ENCODE measurements around the gene AMBRA1. TPM values are rescaled to one million over a fixed set of nuclear protein-coding genes. Genes with fewer than 3 reads are reported as not detected.
A peak's percentile ranks its signal among the peaks of the same experiment; 100 is the strongest.

AMBRA1 gene, protein sequence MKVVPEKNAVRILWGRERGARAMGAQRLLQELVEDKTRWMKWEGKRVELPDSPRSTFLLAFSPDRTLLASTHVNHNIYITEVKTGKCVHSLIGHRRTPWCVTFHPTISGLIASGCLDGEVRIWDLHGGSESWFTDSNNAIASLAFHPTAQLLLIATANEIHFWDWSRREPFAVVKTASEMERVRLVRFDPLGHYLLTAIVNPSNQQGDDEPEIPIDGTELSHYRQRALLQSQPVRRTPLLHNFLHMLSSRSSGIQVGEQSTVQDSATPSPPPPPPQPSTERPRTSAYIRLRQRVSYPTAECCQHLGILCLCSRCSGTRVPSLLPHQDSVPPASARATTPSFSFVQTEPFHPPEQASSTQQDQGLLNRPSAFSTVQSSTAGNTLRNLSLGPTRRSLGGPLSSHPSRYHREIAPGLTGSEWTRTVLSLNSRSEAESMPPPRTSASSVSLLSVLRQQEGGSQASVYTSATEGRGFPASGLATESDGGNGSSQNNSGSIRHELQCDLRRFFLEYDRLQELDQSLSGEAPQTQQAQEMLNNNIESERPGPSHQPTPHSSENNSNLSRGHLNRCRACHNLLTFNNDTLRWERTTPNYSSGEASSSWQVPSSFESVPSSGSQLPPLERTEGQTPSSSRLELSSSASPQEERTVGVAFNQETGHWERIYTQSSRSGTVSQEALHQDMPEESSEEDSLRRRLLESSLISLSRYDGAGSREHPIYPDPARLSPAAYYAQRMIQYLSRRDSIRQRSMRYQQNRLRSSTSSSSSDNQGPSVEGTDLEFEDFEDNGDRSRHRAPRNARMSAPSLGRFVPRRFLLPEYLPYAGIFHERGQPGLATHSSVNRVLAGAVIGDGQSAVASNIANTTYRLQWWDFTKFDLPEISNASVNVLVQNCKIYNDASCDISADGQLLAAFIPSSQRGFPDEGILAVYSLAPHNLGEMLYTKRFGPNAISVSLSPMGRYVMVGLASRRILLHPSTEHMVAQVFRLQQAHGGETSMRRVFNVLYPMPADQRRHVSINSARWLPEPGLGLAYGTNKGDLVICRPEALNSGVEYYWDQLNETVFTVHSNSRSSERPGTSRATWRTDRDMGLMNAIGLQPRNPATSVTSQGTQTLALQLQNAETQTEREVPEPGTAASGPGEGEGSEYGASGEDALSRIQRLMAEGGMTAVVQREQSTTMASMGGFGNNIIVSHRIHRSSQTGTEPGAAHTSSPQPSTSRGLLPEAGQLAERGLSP (N-terminal part only)
- 10 to 100 TPM; 24.6 to 27.7 (median 24.8) TPM for polyA plus RNA-seq (ENCODE audit: insufficient read length in 3 of 3)
- long read RNA-seq, donor 1, partial matches to known transcripts = 0 of 1 reads
- long read RNA-seq, donor 1, other reads (novel, unspliced or antisense) = 0 of 1 reads
- long read RNA-seq, donor 2, partial matches to known transcripts = 0 of 1 reads
- long read RNA-seq, donor 2, other reads (novel, unspliced or antisense) = 0 of 1 reads
- long read RNA-seq, donor 3, partial matches to known transcripts = 0 of 3 reads
- long read RNA-seq, donor 3, other reads (novel, unspliced or antisense) = 0 of 3 reads
- long read RNA-seq, donor 4, partial matches to known transcripts = 0 of 1 reads
- long read RNA-seq, donor 4, other reads (novel, unspliced or antisense) = 0 of 1 reads
- long read RNA-seq, donor 5 = 0 reads
- long read RNA-seq, donor 6 = 0 reads
- long read RNA-seq, donor 7, partial matches to known transcripts = 7 of 8 reads
- long read RNA-seq, donor 7, other reads (novel, unspliced or antisense) = 0 of 8 reads
- long read RNA-seq, donor 8, partial matches to known transcripts = 7 of 7 reads
- long read RNA-seq, donor 8, other reads (novel, unspliced or antisense) = 0 of 7 reads
- long read RNA-seq, donor 9 = 0 reads
- long read RNA-seq, donor 10, partial matches to known transcripts = 5 of 6 reads
- long read RNA-seq, donor 10, other reads (novel, unspliced or antisense) = 0 of 6 reads
- long read RNA-seq, donor 11, partial matches to known transcripts = 0 of 4 reads
- long read RNA-seq, donor 11, other reads (novel, unspliced or antisense) = 0 of 4 reads
- long read RNA-seq, donor 12, full-length matches to known transcripts = 1 of 1 reads
- long read RNA-seq, donor 12, partial matches to known transcripts = 0 of 1 reads
- long read RNA-seq, donor 12, other reads (novel, unspliced or antisense) = 0 of 1 reads
- long read RNA-seq, donor 13 = 0 reads
- long read RNA-seq, donor 14, partial matches to known transcripts = 0 of 3 reads
- long read RNA-seq, donor 14, other reads (novel, unspliced or antisense) = 0 of 3 reads
- long read RNA-seq, donor 15, partial matches to known transcripts = 0 of 1 reads
- long read RNA-seq, donor 15, other reads (novel, unspliced or antisense) = 0 of 1 reads
- long read RNA-seq, donor 16, full-length matches to known transcripts = 5 of 27 reads
- long read RNA-seq, donor 16, partial matches to known transcripts = 22 of 27 reads
- long read RNA-seq, donor 16, other reads (novel, unspliced or antisense) = 0 of 27 reads

DNA sequence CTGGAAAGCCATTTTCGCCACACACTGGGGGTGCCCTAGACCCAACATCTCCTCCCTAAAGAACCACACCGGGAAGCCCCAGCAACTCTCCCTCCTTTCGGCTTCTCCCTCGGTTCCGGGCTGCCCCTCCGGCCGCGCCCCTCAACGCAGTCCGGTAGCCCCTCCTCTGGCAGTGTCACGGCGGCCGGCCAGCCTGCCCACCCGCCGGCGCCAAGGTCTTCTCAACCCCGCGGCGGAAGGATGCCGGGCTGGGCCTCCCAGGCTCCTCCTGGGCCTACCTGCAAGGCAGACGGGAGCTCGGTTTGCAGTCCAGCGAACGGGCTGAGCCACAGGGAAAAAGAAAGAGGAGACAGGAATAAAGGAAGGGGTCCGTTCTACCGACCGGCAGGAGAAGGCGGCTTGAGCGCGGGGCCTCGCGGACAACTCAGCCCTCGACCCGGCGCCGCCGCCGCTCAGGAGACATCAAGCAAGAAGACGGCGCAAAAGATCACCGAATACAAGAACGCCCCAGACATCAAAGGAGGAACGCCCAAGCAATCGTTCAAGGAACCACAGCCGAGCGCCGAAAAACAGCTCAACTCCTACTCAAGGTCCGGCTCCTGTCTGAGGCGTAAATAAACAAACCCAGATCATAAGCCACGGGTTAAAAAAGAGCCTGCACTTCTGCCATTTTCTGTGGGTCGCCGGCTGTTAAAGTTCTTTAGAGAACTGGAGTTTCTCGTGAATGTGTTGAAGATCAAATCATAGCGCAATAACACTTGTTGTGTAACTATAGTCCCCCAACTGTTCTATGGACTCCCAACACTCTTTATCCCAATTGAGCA is at the start of gene AMBRA1:
AMBRA1 (minus strand) TSS at position 474 of the 824 bp plus-strand sequence. CDS start 45,643 bp downstream, outside the sequence.
- peak; percentile 77 to 93 (median 87) for DNase-seq (ENCODE audit: extremely low read depth in 1 of 11, low read depth in 9 of 11, low spot score in 4 of 11)

DNA sequence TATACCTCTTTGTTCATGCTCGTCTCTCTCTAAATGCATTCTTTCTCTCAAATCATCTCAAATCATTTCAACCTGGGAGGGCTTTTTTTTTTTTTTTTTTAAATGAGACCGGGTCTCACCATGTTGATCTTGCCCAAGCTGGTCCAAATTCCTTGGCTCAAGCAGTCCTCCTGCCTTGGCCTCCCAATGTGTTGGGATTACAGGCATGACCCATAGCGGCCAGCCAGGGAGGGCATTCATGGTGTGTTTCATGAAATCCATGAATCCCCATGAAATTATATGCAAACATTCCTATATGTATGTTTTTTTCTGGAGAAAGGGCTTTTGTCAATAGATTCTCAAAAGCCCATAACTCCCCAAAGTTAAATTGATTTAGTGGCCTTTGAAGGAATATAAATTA is 49.7 kb upstream of the AMBRA1 start:
- no peak for DNase-seq (ENCODE audit: extremely low read depth in 1 of 11, low read depth in 9 of 11, low spot score in 4 of 11)

DNA sequence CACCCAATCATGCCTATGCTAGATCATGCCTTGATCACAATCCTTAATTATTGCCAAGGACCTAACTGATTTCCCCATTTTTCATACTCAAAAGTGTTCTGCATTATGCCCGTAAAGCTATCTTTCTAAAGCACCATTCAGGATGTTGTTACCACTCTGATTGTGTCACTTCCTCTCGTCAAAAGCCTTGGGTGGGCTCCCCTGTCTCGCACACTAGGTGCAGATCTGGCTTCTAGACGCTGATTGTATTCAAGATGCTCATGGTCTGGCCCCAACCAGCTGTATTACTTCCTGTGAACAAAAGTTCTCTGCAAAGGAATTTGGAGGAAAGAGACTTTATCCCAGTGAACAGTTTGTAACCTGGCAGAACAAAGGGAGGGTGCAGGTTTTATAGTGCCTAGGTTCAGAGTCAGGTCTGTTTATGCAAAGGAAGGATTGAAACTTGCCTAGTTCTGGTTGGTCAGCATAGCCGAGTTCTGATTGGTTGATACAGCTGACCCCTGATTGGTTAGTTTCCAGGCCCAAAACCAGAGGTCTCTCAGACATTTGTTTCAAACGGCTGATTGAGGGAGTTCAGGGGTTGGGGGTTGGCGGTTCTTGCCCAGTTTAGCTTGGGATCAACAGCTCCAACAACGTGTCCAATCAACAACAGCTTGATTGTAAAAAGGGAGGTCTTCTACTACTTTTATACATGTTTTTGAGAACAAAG is 49.0 kb upstream of the AMBRA1 start:
- DNase-seq (ENCODE audit: extremely low read depth in 1 of 11, low read depth in 9 of 11, low spot score in 4 of 11) = no peak

DNA sequence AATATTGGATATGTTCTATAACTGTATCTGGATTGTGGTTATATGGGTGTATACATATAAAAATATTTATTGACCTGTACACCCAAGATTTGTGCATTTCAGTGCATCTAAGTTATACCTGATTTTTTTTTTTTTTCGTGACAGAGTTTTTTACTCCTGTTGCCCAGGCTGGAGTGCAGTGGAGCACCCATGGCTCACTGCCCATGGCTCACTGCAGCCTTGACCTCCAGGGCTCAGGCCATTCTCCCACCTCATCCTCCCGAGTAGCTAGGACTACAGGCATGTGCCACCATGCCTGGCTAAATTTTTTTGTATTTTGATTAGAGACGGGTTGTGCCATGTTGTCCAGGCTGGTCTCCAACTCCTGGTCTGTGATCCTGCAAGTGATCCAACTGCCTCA is 47.8 kb upstream of the AMBRA1 start:
- no peak for DNase-seq (ENCODE audit: extremely low read depth in 1 of 11, low read depth in 9 of 11, low spot score in 4 of 11)

DNA sequence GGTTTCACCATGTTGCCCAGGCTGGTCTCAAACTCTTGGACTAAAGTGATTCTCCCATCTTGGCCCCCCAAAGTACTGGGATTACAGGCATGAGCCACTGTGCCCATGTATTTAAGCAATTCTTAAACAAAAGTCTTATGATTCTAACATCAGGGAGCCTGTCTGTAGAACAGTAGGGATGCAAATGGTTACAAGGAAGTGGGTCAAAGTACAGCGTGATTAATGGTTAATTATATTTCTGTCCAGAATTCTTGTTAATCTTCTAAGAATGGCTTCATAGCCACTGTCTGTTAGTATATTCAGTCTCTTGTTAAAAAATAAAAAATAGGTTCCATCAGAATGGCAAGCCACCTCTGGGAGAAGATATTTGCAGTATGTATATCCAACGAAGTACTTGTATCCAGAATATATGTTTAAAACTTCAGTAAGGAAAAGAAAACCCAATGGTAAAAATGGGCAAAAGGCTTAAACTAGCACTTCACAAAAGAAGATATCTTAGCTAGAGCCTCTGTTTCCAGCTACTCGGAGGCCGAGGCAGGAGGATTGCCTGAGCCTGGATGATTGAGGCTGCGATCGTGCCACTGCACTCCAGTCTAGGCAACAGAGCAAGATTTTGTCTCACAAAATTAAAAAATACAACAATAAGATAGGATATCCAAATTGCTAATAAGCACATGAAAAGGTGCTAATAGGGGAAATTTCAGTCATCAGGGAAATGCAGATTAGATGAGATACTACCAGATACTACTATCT is 46.4 kb upstream of the AMBRA1 start:
- peak in 1 of 11 donors; percentile 8 for DNase-seq (ENCODE audit: extremely low read depth in 1 of 11, low read depth in 9 of 11, low spot score in 4 of 11)

DNA sequence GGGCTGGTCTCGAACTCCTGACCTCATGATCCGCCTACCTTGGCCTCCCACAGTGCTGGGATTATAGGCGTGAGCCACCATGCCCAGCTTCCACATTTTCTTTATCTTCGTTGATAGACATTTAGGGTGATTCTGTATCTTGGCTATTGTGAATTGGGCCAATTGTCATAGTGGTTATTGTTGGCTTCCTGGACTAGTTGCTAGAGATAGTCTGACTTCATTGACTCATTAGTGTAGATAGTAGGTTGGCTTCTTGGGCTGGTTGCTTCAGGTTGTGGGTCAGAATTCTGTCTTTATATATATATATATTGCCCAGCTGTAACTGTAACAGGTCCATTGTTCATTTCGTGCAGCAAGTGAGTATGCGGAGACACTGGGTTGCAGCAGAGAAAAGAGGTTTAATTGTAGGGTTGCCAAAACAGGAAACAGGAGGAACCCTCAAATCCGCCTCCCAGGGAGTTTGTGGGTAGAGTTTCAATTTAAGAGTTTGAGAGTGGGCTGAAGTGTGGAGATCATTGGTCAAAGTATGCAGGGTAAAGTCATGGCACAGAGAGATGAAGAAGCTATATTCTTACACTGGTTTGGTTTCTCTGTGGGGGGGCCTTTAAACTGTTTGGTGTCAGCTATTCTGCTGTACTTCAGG is 45.5 kb upstream of the AMBRA1 start:
- DNase-seq (ENCODE audit: extremely low read depth in 1 of 11, low read depth in 9 of 11, low spot score in 4 of 11) = no peak

DNA sequence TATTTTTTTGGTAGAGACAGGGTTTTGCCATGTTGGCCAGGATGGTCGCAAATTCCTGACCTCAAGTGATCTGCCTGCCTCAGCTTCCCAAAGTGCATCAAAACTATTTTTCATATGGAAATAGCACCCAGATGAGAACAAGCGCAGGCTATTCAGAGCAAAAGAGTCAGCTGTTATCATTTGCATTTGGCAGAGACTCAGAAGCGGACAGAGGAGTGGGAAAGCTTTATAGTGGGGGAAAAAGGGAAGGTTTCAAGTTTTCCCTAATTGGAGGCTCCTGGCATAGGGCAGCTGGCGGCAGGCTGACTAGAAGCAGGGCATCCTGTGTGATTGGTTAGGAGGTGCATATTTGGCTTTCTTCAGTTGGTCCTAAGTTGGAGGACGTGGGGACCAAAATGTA is 43.7 kb upstream of the AMBRA1 start:
- no peak for DNase-seq (ENCODE audit: extremely low read depth in 1 of 11, low read depth in 9 of 11, low spot score in 4 of 11)

DNA sequence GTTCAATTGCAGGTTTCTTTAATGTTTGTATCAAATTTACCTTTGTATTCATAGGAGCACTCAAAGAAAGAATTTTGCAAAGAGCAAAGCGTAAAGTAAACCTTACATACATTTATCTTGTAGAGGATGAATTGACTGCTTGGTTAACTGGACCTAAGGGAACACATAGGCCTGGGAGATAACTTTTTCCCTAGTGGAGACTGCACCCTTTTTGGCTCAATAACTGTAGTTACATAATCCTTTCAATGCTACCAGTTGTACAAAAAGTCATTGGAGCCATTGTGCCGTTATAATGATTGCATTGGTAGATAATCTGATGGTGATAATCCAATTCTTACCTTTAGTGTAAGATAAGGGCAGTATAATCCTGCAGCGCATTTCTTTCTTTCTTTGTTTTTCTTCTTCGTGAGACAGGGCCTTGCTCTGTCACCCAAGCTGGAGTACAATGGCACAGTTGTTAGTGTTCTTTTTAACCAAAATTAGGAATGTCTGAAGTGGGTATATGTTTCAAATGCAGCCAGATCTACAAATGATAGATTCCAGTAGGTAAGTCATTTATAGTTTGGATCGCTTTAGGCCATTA is 41.8 kb upstream of the AMBRA1 start:
- no peak for DNase-seq (ENCODE audit: extremely low read depth in 1 of 11, low read depth in 9 of 11, low spot score in 4 of 11)

DNA sequence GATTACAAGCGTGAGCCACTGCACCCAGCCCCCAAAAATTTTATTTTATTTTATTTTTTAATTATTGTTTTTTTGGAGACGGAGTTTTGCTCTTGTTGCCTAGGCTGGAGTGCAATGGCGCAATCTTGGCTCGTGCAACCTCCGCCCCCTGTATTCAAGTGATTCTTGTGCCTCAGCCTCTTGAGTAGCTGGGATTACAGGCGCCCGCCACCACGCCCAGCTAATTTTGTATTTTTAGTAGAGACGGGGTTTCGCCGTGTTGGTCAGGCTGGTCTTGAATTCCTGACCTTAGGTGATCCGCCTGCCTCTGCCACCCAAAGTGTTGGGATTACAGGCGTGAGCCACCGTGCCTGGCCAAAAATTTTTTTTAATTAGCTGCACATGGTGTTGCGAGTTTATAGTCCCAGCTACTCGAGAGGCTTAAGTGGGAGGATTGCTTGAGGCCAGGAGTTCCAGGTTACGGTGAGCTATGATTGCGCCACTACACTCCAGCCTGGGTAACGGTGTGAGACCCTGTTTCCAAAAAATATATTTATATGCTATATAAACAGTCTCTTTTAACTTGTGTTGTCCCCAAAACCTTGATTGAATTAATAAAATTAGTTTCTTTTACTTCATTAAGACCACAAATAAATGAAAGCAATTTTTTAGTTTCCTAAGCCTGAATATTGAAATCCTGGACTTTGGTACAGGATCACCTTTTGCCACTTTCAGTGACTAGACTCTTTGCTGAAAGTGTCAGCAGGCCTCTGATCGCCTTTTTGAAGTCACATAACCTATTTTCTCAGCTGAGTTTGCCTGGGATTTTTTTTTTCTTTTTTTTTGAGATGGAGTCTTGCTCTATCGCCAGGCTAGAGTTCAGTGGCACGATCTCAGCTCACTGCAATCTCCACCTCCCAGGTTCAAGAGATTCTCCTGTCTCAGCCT is 39.7 kb upstream of the AMBRA1 start:
- DNase-seq (ENCODE audit: extremely low read depth in 1 of 11, low read depth in 9 of 11, low spot score in 4 of 11) = no peak

DNA sequence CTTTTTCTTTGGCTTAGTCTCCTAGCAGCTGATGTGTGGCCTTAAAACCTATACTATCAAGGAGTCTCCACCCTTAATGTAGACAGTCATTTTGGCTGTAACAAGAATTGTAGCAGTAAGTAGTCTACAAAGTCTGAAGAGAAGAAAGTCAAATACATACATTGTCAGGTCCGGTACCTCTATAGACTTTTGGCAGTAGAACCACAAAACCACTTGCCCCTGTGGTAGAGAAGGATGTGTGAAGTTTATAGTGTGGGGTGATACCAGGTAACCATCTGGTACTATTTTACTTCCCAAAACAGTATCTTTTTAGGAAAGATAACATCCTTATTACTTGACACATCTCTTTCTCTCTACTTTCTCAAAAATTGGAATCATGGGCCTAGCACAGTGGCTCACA is 38.7 kb upstream of the AMBRA1 start:
- DNase-seq (ENCODE audit: extremely low read depth in 1 of 11, low read depth in 9 of 11, low spot score in 4 of 11) = no peak

DNA sequence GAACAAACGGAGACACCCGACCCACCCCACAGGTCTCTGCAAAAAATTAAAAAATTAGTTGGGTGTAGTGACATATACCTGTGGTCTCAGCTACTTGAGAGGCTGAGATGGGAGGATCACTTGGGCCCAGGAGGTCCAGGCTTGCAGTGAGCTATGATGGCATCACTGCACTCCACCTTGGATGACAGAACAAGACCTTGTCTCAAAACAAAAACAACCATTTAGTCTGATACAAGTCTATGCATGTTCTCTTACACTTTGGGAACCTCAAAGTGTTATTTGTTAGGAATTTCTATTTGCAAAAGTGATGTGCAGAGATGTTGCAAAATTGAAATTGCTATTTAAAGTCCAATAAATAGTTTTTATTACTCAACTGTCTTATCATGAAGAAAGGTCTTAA is 37.9 kb upstream of the AMBRA1 start:
- no peak for DNase-seq (ENCODE audit: extremely low read depth in 1 of 11, low read depth in 9 of 11, low spot score in 4 of 11)

DNA sequence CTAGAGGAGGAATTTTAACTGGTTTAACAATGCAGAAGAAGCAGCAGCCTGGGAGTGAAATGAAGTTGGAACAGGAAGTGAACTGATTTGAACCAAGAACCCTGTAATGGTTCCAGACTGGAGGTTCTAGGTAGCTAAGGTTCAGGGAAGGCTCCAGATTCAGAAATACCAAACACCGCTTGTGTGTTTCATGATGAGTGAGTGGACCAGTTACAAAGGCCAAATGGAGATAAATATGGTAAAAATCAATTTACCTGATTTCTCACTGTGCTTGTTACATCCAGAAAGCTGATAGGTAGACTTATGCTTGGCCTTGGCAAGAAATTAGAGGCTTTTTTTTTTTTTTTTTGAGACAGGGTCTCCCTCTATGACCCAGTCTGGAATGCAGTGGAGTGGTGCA is 36.4 kb upstream of the AMBRA1 start:
- DNase-seq (ENCODE audit: extremely low read depth in 1 of 11, low read depth in 9 of 11, low spot score in 4 of 11) = no peak

DNA sequence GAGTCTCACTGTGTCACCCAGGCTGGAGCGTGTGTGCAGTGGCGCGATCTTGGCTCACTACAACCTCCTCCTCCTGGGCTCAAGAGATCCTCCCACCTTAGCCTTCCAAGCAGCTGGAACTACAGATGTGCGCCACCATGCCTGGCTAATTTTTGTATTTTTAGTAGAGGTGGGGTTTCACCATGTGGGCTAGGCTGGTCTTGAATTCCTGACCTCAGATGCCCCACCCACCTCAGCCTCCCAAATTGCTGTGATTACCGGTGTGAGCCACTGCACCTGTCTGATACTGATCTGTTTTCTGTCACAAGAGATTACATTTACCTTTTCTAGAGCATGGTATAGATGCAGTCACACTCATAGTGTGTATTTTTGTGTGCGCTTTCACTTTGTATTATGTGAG is 35.1 kb upstream of the AMBRA1 start:
- no peak for DNase-seq (ENCODE audit: extremely low read depth in 1 of 11, low read depth in 9 of 11, low spot score in 4 of 11)
